Measurements from ENCODE around the gene MSANTD1.
A peak's percentile ranks its signal among the peaks of the same experiment; 100 is the strongest.

MSANTD1 gene

GRCh38 chr4:3217266-3217665 lies 31.7 kb upstream of the MSANTD1 start:
- DNase-seq: no peak

DNA sequence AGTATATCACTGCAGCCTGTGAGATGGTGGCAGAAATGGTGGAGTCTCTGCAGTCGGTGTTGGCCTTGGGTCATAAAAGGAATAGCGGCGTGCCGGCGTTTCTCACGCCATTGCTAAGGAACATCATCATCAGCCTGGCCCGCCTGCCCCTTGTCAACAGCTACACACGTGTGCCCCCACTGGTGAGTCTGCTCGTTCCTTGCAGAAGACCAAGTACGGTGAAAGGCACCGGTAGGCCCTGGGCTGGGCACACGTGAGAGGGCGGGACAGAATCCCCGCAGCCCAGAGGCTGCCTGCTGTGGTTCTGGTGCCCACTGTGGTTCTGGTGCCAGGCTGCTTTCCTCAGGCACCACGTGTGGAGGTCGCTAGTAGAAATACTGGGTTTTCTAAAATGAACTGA lies 31.2 kb upstream of the MSANTD1 start:
- DNase-seq: no peak

- no peak for DNase-seq
These were observed 29.9 kb upstream of the MSANTD1 start for GRCh38 chr4:3218824-3219760.

DNA sequence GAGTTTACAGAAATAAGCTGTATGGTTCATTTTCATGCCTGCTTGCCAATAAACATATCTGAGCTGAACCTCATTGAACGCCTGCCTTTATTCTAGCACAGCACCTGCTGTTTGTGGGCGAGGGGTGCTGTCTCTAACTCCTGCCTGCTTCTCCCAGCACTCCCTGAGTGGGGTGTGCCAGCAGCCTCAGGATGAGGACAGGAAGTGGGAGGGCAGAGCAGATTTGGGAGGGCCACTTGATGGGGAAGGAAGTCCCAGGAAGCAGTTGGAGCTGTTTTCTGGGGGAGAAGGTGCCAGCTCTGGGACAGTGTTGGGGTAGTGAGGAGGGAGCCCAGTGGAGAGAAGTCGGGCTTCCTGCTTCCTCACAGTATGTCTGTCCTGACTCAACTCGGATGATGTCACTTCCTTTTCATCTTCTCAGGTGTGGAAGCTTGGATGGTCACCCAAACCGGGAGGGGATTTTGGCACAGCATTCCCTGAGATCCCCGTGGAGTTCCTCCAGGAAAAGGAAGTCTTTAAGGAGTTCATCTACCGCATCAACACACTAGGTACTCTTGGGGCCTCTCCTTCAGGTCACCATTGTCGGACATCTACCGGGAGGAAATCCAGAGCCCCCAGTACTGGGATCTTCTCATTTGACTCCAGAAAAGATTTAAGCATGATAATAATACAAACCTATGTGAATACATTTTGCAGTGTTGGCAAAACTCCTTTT lies 29.0 kb upstream of the MSANTD1 start:
- peak; percentile 9 to 11 for DNase-seq

DNA sequence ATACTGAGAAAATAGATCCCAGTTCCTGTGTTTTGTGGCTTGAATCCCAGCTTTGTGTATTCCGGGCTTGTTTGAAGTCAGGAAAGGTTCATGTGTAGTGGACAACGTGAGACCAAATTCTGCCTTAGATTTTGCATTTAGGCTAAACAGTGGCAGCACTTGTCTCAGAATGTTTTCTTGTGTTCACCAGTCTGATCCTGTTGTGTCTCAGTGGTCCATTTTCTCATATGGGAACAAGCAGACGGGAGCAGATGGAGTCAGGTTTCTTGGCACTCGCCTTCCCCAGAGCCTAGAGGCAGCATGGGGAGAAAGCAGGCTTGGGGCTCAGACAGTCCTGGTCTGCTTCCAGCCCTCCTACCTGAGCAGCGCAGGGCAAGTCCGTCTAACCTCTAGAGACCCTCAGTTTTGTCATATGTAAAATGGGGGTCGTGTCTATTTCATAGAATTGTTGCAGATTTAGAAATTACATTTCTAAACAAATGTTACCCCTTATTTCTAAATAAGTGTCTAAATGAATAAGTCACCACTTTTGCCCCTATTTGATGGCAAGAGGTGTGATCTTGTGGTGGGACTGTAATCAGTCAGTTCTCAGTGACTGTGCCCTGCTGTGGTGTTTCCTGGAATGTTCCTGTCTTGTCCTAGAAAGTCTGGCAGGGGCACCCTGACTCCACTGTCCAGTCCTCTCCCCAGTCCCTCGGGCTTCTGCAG lies 28.3 kb upstream of the MSANTD1 start:
- DNase-seq: no peak

DNA sequence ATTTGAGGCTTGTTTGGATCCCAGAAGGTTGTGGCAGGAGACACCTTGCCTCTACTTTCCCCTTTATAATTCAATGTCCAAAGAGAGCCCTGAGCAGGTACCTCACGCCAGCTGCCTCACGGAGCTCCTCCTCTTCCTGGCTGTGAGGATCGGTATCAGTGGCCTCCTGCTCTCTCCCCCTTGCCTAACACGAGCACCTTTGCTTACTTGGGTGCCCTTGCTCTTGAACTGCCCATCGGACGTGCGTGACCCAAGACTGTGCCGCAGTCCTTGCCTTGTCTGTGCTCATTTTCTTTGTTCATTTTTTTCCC lies 27.8 kb upstream of the MSANTD1 start:
- no peak for DNase-seq

DNA sequence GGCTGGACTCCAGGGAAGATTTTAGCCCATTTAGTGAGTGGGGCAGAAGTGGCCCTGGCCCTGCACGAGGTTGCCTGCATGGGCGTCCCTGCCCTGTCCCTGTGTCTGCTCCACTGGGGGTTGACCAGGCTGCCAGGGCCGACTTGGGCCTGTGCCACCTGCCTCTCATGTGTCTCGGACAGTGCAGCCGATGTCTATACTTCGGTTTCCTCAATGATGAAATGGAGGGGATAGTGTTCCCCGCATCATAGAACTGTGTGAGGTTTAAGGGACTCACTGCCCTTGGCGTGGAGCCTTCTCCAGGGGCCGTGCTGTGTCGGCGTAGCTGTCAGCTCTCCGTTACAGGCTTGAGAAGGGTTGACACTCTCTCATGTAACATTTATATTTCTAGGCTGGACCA lies 27.0 kb upstream of the MSANTD1 start:
- DNase-seq: no peak

DNA sequence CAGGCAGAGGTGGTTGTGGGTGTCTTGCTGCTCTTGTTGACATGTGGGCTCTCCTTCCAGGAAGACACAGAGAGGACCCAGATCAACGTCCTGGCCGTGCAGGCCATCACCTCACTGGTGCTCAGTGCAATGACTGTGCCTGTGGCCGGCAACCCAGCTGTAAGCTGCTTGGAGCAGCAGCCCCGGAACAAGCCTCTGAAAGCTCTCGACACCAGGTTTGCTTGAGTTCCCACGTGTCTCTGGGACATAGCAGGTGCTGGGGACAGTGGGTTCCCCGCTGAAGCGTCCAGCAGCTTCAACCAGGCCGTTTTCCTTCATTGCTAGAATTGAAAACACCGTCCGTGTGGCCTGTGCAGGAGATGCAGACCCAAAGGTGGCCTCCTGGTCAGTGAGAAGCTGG lies 25.6 kb upstream of the MSANTD1 start:
- DNase-seq: no peak

DNA sequence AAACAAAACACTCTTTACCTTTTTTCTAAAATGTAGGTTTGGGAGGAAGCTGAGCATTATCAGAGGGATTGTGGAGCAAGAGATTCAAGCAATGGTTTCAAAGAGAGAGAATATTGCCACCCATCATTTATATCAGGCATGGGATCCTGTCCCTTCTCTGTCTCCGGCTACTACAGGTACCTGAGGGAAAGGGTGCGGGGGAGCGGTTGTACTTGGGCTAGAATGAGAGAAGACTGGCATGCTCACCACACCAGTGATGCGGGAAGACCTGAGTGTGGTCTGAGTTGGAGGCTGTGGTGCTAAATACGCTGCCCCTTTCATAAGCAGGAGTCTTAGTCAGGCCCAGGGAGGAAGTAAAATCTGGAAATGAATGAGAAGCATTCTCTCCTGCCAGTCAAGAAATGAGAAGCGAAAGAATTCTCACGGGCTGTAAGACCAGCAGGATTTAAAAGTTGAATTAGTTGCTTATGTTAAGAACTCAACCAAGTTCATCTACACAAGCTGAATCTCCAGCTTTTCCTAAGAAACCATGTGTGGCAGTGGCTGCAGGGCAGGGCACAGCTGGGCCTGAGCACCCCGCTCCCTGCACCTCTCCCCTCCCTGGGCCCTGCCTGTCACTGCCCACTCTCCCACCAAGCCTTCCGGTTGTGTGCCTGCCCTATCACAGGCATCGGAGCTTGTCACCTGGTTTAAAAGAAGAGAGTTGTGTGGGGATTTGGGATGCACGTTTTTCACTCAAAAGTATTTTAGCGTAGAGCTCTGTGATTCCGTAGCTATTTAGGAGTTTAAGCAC lies 24.8 kb upstream of the MSANTD1 start:
- no peak for DNase-seq

- no peak for DNase-seq
These were observed 23.7 kb upstream of the MSANTD1 start for GRCh38 chr4:3225071-3225850.

DNA sequence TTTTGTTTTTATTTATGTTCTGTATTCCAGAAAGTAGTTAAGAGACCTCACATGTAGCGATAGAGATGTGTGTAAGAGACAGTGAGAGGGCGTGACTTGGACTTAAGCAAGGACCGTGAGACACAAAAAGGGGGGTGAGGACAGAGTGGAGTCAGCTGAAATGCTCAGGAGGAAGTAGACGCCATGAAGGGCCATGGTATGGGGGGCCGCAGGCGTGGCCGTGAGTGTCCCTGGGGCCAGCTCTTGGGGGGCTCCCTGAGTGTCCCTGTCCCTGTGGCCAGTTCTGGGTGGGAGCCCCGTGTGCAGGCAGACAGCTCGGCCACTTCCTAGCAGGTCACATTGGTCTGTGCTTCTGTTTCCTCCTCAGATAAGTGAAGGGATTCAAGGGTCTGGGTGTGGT lies 23.0 kb upstream of the MSANTD1 start:
- no peak for DNase-seq

- DNase-seq: no peak
These were observed 22.5 kb upstream of the MSANTD1 start for GRCh38 chr4:3226467-3226866.

DNA sequence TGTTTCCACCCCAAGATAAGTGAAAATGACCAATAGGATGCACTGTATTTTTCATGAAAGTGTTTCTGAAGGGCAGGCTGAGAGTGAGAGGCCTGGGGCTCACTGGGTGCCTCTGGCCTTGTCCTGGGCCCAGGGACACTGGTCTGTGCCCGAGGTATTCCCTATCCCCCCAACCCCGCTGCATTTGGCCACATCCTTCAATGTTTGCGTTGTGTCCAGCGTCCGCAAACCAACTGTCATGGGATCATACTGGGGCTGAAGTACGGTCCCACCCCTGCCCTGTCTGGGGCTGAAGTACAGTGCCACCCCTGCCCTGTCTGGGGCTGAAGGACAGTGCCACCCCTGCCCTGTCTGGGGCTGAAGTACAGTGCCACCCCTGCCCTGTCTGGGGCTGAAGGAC lies 22.0 kb upstream of the MSANTD1 start:
- no peak for DNase-seq

- DNase-seq: no peak
These were observed 20.9 kb upstream of the MSANTD1 start for GRCh38 chr4:3227878-3228675.

DNA sequence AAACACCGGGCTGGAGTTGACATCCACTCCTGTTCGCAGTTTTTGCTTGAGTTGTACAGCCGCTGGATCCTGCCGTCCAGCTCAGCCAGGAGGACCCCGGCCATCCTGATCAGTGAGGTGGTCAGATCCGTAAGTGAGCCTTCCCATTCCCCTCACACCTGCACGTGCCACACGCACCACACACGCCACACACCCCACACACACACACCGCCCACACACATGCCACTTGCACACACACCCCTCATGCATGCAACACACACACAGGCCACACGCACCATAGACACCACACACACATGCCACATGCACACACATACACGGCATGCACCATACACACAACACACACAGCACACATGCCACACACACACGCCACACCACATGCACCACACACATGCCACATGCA lies 20.1 kb upstream of the MSANTD1 start:
- no peak for DNase-seq

GRCh38 chr4:3229328-3229727 lies 19.6 kb upstream of the MSANTD1 start:
- DNase-seq: no peak

GRCh38 chr4:3229964-3230363 lies 19.0 kb upstream of the MSANTD1 start:
- DNase-seq: no peak

GRCh38 chr4:3231471-3231870 lies 17.5 kb upstream of the MSANTD1 start:
- DNase-seq: no peak

GRCh38 chr4:3232001-3232400 lies 17.0 kb upstream of the MSANTD1 start:
- no peak for DNase-seq

DNA sequence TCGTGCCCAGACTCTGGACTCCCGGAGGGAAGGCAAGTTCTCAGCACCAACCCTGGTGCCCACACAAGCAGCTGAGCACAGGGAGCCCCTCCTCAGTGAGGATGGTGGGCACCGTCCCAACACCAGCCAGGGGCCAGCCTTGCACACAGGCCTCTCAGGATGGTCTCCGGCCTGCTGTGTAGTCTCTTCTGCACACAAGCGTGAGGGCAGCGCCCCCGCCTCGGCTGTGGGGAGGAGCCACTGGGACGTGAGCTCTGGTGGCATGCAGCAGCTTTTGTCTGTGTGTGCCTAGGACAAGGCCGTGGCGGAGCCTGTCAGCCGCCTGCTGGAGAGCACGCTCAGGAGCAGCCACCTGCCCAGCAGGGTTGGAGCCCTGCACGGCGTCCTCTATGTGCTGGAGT lies 16.1 kb upstream of the MSANTD1 start:
- no peak for DNase-seq

GRCh38 chr4:3233391-3234071 lies 15.4 kb upstream of the MSANTD1 start:
- DNase-seq: no peak

Data from Kasumi-1 (cell line).